Measurements from ENCODE around the gene REEP5. TPM values are rescaled to one million over a fixed set of nuclear protein-coding genes. Genes with fewer than 3 reads are reported as not detected.

Gene REEP5
- total and polyA plus RNA-seq, 4 donors = 41.5 to 182 (median 44.0) TPM

DNA sequence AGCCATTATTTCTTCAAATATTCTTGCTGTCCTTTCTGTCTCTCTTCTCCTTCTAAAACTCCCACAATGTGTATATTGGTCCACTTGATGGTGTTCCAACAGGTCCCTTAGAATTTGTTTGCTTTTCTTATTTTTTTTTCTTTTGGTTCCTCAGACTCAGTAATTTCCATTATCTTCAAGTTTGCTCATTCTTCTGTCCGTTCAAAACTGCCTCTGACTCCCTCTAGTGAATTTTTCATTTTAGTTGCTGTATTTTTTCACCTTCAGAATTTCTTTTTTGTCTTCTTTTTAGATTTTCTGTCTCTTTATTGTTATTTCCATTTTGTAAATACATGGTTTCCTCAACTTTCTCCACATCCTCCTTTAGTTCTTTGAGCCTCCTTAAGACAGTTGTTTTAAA lies 67.4 kb downstream of the REEP5 start:
- no peaks in the 10 kb centered on the region for H3K27me3 ChIP-seq (ENCODE audit: control insufficient read depth in 4 of 4, insufficient read depth in 4 of 4, low read length in 3 of 4)
- no peaks in the 10 kb centered on the region for H3K36me3 ChIP-seq (ENCODE audit: control insufficient read depth in 4 of 4, insufficient read depth in 3 of 4, low read depth in 1 of 4, low read length in 3 of 4)
- no peak overlapping the region for H3K27ac ChIP-seq (ENCODE audit: low read depth in 1 of 2, low read length in 2 of 2)
- H3K4me3 ChIP-seq (ENCODE audit: low read depth in 1 of 3, low read length in 3 of 3) = no peak overlapping the region
- TF ChIP-seq NR2F2 (IDR thresholded peaks at IDR 0.05) (no peak), JUND (IDR thresholded peaks at IDR 0.05) (no peak), HNF4G (IDR thresholded peaks at IDR 0.05) (no peak), HNF4A (conservative IDR thresholded peaks at IDR 0.05) (no peak), RXRA (IDR thresholded peaks at IDR 0.05) (no peak), YY1 (IDR thresholded peaks at IDR 0.05) (no peak), ATF3 (IDR thresholded peaks at IDR 0.05) (no peak), GABPA (IDR thresholded peaks at IDR 0.05 in 1 of 2, conservative IDR thresholded peaks at IDR 0.05 in 1 of 2) (no peak), TAF1 (conservative IDR thresholded peaks at IDR 0.05) (no peak), EGR1 (IDR thresholded peaks at IDR 0.05; ENCODE audit: low read depth in 2 of 2) (no peak), SP1 (IDR thresholded peaks at IDR 0.05) (no peak)
- TF ChIP-seq, protein P1, sequence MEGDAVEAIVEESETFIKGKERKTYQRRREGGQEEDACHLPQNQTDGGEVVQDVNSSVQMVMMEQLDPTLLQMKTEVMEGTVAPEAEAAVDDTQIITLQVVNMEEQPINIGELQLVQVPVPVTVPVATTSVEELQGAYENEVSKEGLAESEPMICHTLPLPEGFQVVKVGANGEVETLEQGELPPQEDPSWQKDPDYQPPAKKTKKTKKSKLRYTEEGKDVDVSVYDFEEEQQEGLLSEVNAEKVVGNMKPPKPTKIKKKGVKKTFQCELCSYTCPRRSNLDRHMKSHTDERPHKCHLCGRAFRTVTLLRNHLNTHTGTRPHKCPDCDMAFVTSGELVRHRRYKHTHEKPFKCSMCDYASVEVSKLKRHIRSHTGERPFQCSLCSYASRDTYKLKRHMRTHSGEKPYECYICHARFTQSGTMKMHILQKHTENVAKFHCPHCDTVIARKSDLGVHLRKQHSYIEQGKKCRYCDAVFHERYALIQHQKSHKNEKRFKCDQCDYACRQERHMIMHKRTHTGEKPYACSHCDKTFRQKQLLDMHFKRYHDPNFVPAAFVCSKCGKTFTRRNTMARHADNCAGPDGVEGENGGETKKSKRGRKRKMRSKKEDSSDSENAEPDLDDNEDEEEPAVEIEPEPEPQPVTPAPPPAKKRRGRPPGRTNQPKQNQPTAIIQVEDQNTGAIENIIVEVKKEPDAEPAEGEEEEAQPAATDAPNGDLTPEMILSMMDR (IDR thresholded peaks at IDR 0.05; ENCODE audit: low read depth, low read length, missing input control) = no peak
- TF ChIP-seq, protein P2, sequence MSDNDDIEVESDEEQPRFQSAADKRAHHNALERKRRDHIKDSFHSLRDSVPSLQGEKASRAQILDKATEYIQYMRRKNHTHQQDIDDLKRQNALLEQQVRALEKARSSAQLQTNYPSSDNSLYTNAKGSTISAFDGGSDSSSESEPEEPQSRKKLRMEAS (IDR thresholded peaks at IDR 0.05) = no peak
- WGBS = 85% methylated on average over 1 of the region's 1 CpG
- H3K9me3 ChIP-seq (ENCODE audit: control insufficient read depth in 4 of 4, low read length in 3 of 4) = no peaks in the 10 kb centered on the region
- H3K9ac ChIP-seq (ENCODE audit: low read depth in 1 of 2, low read length in 2 of 2) = no peak overlapping the region
- no peaks in the 10 kb centered on the region for H3K4me1 ChIP-seq (ENCODE audit: control insufficient read depth in 4 of 4, insufficient read depth in 4 of 4, low read length in 3 of 4)
- no peak for DNase-seq (ENCODE audit: low spot score)

- Histone ChIP-seq H3K36me3 (ENCODE audit: control insufficient read depth in 4 of 4, insufficient read depth in 3 of 4, low read depth in 1 of 4, low read length in 3 of 4) (no peaks in the 10 kb centered on the region), H3K27ac (ENCODE audit: low read depth in 1 of 2, low read length in 2 of 2) (no peak overlapping the region), H3K4me1 (ENCODE audit: control insufficient read depth in 4 of 4, insufficient read depth in 4 of 4, low read length in 3 of 4) (peaks cover 0 to 6% (median 1%) of the 10 kb centered on the region in 4 donors), H3K4me3 (ENCODE audit: low read depth in 1 of 3, low read length in 3 of 3) (no peak overlapping the region), H3K9me3 (ENCODE audit: control insufficient read depth in 4 of 4, low read length in 3 of 4) (no peaks in the 10 kb centered on the region), H3K27me3 (ENCODE audit: control insufficient read depth in 4 of 4, insufficient read depth in 4 of 4, low read length in 3 of 4) (no peaks in the 10 kb centered on the region), H3K9ac (ENCODE audit: low read depth in 1 of 2, low read length in 2 of 2) (no peak overlapping the region)
- TF ChIP-seq HNF4G (IDR thresholded peaks at IDR 0.05) = no peak
- no peak for TF ChIP-seq RAD21 (IDR thresholded peaks at IDR 0.05)
- no peak for TF ChIP-seq HNF4A (conservative IDR thresholded peaks at IDR 0.05)
- TF ChIP-seq, protein P1 (IDR thresholded peaks at IDR 0.05; ENCODE audit: low read depth, low read length, missing input control) = no peak
- TF ChIP-seq JUND (IDR thresholded peaks at IDR 0.05) = no peak
- no peak for TF ChIP-seq EGR1 (IDR thresholded peaks at IDR 0.05; ENCODE audit: low read depth in 2 of 2)
- TF ChIP-seq YY1 (IDR thresholded peaks at IDR 0.05) = no peak
- no peak for TF ChIP-seq REST (IDR thresholded peaks at IDR 0.05)
- TF ChIP-seq NR2F2 (IDR thresholded peaks at IDR 0.05) = no peak
- TF ChIP-seq, protein P3, sequence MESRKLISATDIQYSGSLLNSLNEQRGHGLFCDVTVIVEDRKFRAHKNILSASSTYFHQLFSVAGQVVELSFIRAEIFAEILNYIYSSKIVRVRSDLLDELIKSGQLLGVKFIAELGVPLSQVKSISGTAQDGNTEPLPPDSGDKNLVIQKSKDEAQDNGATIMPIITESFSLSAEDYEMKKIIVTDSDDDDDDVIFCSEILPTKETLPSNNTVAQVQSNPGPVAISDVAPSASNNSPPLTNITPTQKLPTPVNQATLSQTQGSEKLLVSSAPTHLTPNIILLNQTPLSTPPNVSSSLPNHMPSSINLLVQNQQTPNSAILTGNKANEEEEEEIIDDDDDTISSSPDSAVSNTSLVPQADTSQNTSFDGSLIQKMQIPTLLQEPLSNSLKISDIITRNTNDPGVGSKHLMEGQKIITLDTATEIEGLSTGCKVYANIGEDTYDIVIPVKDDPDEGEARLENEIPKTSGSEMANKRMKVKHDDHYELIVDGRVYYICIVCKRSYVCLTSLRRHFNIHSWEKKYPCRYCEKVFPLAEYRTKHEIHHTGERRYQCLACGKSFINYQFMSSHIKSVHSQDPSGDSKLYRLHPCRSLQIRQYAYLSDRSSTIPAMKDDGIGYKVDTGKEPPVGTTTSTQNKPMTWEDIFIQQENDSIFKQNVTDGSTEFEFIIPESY (IDR thresholded peaks at IDR 0.05) = no peak
- no peak for TF ChIP-seq GABPA (IDR thresholded peaks at IDR 0.05 in 1 of 2, conservative IDR thresholded peaks at IDR 0.05 in 1 of 2)
- no peak for TF ChIP-seq RXRA (IDR thresholded peaks at IDR 0.05)
- no peak for TF ChIP-seq FOXA1 (IDR thresholded peaks at IDR 0.05)
- no peak for TF ChIP-seq SP1 (IDR thresholded peaks at IDR 0.05)
- no peak for TF ChIP-seq TAF1 (conservative IDR thresholded peaks at IDR 0.05)
- no peak for TF ChIP-seq ATF3 (IDR thresholded peaks at IDR 0.05)
- no peak for TF ChIP-seq FOXA2 (IDR thresholded peaks at IDR 0.05)
- TF ChIP-seq, protein P2 (IDR thresholded peaks at IDR 0.05) = no peak
- 87% methylated on average over 2 of the region's 2 CpGs for WGBS
- DNase-seq (ENCODE audit: low spot score) = no peak
These were observed 72.1 kb downstream of the REEP5 start for GRCh38 chr5:112849912-112850311.
